HG03469 (cell line): ENCODE measurements around the gene ABCG1.

Source experiments
- ATAC-seq: cut with Tn5 transposase; IDR thresholded peaks from one replicate; pipeline ENCODE4 v1.9.1; 2021; ENCODE audit warnings: mild to moderate bottlenecking, moderate library complexity, moderate number of reproducible peaks; ENCODE audit not compliant: unreplicated experiment

Gene ABCG1

DNA sequence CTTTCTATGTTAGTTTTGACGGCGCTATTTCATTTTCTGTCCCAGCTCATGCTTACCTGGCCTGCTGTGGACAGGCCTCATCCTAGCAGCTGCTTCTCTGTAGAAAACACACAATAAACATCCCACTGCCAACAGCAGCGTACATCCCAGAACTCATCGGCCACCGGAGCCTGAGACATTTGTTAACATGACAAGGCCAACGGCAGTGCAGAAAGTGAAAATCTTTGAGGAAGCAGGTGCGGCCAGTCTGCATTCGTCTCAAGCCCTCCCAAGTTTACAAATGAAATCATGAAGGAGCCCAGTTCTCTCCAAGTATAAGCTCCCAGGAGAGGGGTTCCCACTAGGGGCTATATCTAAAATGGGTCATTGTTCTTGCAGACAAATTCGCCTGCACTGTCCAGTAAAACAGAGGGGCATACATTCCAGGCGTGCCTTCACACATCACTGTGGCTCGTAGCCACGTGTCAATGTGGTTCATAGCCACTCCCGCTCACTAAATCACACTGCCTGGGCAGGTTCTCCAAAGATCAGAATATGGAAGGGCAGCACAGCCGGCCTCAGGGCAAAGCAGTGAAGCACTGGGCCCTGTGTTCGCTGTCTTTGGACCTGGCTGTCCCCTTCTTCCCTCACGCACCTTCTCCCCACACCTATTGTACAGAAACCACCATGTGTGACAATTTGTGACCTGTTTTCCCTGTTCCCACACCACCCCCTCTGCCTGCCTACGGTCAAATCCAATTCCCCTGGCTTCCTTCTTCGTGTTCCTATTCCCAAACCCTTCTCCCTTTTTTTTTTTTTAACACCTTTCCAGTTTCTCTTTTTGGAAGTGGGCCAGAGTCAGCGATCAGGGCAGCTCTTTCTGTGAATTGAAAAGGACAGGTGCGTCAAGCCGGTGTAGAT, 27.0 kb upstream of the ABCG1 start:
- ATAC-seq = no peak

DNA sequence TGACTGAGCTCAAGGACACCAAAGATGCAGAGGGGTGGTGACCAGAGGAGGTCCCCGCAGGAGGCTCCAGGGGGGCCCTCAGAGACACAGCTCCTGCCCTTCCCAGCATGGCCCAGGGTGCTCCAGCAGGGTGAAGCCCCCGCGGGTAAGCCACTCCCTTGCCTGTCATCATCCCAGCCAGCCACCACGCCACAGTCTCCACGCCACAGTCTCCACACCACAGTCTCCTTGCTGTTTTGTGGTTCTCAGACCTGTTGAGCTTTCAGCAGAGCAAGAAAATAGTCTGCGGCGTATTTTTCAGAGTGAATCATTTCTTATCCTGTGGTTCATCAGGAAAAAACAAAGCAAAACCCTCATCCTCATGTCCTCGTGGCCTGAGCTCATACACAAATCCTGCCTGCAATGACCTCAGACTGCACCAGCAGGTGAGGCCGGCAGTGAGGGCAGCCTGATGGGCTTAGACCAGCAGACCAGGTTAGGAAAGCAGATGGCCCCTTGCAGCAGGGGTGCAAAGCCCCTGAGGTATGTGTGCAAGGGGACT, 25.7 kb upstream of the ABCG1 start:
- no peak for ATAC-seq

DNA sequence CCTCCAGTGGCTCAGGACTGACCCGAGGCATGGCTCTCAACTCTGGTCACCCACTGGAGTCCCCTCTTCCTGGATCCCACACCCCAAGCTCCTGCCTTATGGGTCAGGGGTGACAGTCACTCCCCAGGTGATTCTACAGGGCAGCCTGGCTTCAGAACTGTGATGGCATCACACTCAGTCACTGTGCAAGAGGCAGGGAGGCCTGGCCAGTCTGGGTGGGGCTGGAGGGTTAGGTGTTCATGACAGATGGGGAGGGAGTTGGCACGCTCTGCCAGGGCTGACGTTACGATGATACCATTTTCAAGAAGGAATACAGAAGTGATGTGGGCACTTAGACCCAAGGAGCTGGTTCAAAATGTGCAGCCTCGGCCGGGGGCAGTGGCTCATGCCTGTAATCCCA, 25.2 kb upstream of the ABCG1 start:
- no peak for ATAC-seq

DNA sequence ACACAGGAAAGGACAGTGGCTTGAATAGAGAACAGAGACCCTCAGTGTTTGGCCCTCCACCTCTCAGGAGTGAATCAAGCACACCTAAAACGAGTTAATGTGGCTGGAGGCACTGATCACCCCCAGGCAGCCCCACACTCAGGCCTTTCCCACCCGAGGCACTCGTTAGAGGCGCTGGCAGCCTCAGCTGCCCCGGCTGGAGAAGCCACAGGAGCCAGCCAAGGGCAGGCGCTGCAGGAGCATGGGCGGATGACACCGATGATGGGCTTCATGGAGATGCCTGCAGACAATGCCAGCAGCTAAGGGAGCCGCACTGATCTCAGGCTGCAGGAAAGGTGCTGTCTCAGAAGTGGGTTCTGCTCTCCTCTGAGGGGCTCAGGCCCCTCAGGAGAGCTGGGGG, 24.1 kb upstream of the ABCG1 start:
- no peak for ATAC-seq

DNA sequence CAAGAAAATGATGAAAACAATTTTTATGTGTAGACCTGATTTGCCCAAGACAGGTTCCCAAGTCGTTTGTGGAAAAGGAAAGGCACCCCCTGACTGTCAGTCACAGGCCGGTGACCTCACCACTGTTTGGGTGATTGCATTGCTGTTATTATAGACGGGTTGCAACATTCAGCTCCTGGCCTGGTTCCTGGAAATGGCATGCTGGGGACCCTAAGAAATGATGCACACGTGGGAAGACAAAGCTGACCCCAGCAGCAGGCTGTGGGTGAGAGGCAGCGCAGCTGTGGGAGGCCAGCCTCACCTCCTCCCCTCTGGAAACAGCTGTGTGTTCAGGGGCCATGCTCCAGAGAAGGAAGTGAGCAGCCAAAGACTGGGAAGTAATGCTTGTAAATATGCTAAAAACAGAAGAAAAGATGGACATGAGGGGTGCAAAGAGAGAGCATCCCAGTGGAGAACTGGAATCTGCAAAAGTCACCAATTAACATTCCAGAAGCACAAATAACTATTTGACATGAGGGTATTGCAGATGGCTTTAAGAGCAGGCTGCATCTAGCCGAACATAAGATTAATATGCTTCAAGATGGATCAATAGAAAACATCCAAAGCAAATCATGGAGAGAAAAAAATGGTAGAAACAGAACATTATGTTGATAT, 23.4 kb upstream of the ABCG1 start:
- ATAC-seq = no peak

DNA sequence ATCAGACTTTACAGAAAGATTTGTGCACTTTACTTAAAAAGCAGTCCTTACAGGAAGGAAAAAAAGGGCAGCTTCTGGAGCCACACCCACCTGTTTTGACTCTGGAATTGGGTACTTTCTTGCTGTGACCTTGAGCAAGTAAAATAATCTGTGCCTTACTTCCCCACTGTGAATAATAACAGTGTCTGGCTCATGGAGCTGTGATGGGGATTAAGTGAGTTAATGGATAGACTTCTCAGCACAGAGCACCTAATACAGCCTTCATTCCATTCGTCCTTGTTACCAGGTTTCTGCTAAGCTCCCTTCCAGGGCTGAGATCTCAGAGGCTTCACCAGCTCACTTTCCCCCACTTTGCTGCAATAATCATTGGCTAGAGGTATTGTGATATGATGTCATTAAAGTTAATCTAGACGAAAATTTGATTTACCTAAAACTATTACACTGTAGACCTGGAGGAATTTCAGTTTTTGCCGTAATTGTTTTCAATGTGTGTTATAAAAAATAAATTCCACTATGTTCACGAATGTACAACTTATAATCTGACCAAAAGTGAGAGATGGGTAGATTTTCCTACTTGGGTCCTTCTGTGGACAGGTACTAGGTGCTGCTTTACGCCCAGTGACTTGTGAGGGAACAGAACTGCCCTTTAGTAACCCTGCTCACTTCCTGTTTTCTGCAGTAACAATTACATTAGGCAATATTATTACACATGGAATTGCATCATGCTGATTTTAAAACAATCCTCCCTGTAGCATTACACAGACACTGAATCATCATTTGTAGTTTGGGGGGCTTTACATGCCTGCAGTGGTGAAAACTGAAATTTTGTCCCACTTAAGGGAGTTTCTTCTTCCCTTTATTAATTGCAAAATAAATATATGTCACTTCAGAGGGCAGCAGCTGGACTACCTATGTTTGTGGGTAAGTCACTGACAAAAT, 19.7 kb upstream of the ABCG1 start:
- ATAC-seq = no peak

DNA sequence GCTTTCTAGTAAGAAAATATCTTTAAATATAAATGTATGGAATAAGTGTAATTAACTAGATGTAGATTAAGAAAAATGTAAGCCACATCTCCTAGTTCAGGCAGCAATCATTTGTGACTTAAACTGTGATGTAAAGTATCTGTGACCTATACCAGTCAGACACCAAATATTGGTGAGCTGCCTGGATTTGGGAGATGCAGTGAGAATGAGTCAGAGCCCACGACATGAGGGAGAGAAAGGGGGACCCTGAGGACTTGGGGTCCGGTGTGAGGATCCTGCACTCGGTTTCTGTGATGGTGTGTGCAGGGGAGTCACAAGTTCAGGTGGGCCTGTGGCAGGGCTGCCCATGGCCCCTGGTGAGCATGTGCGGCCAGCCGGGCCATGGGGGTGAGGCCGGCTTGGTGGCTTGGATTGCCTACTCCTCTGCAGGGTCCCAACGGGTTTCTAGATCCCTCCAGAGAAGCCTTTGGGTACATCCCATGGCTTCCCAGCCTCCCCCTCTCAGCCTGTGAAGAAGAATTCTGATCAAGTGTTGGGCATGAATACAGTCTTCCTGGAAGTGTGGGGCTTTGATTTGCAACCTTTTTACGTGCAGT, 19.0 kb upstream of the ABCG1 start:
- no peak for ATAC-seq

DNA sequence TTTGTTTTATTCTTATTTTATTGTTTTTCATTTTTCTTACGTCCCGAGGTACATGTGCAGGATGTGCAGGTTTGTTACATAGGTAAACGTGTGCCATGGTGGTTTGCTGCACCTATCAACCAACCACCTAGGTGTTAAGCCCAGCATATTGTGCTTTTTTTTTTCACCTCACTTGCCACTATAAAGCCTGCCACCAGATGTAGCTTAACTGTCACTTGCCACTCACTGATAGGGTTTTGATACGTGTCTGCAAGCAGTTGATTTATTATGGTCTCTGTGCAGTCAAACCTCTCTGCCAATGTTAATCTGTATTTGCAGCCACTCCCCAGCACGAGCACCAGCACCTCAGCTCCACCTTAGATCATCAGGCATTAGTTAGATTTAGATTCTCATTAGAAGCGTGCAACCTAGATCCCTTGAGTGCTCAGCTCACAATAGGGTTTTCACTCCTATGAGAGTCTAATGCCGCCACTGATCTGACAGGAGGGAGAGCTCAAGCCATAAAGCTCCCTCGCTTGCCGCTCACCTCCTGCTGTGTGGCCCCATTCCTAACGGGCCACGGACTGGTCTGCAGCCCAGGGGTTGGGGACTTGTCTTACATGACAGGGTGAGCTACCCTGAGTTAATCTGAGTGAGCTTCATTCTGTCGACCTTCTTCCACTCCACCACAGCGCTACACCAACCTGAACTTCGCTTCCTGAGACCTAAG, 17.9 kb upstream of the ABCG1 start:
- no peak for ATAC-seq

DNA sequence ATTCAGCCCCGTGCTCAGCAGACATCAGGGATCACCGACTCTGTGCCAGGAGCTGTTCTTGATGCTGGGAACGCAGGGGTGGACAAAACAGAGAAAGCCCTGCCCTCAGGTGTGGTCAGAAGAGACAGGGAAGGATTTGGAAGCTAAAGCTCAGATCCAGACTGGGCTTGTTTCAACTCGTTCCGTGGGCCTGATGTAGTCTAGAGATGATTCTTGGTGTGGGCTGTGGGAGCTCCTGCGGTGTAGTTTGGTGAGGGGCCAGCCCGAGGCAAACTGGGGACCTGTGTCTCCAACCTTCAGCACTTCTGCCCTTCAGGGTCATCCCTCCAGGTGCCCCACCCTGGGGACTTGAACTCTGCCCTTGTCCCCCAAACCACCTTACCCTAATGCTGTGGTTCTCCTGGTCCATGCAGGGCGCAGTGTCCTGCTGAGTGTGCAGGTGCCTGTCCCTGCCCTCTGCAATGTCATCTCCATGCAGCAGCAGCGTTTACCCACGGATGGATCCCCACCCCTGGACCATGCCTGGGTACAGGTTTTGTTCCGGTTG, 17.3 kb upstream of the ABCG1 start:
- ATAC-seq = no peak

DNA sequence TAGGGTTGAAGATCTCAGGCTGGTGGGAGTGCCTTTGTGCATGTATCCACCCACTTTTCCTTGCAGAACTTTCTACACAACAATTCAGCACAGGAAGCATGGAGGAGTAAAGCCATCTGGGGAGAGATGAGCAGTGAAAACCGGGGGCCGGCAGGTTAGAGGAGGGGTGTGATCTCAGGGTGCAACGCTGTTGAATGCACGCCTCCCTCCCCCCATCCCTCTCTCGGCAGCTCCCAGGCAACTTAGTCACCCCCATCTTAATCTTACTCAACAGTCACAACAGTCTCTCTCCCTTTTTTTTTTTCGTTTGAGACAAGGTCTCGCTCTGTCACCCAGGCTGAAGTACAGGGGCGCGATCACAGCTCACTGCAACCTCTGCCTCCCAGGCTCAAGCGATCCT, 16.6 kb upstream of the ABCG1 start:
- no peak for ATAC-seq

DNA sequence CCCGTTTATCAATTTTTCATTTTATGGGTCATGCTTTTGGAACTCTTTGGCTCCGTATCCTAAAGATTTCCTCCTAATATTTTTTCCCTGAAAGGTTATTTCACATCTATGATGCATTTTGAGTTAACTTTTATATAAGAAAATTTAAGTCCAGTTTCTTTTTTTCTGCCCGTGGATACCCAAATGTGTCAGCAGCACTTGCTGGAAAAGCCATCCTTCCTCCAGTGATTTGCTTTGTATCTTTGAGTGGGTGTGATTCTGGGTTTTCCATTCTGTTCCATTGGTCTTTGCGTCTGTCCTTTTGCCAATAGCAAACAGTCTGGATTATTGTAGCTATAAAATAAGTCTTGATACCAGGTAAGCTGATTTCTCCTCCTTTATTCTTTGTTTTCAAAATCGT, 15.6 kb upstream of the ABCG1 start:
- ATAC-seq = no peak

DNA sequence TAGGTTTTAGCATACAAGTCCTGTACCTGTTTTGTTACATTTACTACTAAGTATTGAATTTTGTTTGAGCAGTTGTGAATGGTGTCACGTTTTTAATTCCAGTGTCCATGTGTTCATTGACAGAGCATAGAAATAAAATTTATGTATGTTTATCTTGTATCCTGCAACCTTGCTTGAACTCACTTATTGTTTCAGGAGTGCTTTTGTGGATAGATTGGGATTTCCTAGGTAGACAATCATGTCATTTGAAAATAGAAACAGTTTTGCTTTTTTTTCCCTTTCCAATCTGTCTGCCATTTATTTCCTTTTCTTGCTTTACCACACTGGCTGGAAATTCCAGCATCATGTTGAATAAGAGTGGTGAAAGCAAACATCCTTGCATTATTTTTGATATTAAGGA, 15.0 kb upstream of the ABCG1 start:
- no peak for ATAC-seq

DNA sequence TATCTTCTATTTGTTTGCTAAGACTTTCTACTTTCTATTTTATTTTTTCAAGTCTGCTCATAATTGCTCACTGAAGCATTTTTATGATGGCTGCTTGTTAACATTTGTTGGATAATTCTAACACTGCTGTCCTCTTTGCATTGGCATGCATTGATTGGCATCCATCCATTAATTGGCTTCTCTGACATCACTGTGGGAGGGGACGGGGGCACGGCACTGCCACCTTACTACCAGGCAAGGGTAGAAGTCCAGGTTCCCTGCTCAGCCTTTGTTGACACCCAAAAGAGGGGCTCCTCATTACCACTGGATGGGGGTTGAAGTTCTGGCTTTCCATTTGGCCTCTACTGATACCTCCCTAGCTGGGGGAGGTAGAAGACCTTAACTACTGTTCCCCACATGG, 11.5 kb upstream of the ABCG1 start:
- no peak for ATAC-seq

DNA sequence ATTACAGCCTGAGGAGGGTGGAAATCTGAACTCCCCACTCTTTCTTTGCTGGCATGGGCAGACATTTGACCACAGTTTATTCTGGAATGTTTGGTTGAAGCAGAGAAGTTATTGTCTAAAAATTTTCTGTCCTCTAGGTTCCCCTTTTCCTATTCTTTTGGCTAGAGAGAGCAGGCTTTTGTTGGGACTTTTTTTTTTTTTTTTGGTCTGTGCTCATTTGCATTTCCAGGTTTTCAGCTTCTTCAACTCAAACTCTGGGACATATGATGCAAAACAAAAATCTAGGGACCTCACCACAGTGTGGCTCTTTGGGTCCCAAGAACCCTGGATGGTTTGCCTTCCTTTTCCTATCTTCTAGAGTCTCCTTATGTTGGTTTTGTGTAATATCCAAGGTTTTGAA, 10.9 kb upstream of the ABCG1 start:
- ATAC-seq = no peak

DNA sequence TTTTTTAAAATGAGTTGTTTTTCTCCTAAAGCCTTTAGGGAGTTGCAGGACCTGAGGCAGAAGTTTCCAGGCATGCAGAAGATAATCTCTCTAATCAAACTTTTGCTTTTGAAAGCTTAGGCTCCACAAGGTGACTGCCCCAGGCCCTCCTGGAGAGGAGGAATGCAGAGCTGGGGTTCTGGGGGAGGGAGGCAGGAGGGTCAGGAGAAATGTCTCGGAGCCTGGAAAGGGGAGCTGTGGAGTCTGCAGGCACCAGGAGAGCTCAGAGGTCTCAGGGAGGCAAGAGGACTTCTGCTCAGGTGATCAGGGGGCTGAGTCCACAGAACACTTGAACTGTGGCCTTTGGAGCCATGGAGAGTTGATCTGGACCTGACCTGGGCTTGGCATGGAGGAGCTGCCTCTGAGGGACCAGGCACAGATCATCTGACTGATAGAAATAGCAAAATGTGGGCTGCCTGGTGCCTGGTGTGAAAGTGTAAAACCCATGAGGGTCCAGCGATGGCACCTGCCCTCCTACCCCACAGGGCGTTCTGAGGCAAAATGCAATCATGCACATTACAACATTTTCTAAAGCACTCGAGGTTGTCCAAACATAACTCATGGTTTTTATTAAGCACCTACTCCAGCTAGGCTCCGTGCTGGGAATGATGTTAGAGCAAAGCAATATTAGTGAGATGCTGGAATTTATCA, 10.0 kb upstream of the ABCG1 start:
- no peak for ATAC-seq

DNA sequence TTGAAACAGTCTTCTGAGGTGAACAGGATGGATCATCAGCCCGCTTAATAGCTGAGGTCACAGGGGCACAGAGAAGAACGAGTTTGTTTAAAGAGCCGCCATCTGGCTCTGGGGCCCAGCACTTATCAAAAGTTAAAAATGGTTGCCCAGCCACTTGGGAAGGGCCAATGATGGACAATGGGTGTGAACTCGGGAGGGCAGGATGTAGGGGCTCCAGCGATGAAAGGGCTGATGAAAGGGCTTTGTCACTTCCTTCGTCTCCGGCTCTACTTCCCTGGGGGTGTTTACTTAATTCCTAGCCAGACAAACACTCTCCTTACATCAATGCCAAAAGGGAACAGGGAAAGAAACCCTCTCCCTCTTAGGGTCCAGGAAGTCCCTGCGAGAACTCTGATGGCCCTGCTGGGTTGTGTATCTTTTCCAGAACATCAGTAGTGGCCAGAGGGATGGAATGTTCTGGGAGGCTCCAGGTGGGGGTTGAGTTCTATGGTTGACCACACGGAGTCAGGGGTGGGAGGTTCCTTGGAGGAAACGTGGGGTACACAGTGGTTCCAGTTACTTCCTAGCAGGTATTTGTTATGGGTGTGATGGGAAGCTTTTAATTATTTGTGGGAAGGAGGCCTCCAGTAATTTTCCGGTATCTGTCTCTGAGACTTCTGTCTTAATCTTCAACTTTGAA, 9.0 kb upstream of the ABCG1 start:
- ATAC-seq = no peak

DNA sequence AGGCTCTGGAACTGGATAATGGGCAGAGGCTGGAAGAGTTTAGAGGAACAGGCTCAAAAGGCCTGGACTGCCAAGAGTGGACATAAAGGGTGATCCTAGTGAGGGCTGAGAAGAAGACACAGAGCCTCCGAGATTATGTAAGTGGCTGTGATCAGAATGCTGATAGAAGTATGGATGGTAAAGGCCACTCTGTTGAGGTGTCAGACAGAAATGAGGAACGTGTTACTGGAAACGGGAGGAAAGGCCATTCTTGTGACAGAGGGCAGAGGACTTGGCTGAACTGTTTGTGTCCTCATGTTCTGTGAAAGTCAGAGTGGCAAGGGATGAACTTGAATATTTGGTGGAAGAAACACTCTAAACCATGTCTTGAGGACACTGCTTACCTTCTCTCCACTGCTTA, 6.7 kb upstream of the ABCG1 start:
- ATAC-seq = no peak

DNA sequence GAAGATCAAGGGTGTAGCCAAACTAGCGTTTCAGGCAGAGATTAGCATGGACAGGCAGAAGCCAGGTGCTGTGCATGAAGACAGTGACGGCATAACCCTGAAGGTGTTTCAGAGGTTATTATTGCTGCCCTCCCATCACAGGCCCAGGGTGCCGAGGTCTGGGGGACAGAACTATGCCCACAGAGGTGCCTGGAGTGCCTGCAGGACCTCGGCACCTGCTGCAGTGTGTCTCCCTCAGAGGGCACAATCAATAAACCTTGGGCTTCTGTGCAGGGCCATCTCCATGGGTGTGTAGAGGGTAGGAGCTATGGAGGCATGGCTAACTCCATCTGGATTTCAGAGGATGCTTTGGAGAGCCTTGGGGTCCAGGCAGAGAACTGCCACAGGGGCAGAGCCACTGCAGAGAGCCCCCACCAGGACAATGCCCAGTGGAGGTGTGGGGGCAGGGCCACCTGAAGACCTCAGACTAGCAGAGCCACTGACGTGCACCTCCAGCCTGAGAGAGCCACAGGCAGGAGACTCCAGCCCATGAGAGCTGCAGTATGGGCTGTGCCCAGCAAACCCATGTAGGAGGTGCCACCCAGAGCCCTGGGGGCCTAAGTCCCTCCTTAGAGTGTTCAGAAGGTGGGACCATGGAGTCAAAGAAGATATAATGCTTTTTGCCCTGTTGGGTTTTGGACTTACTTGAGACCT, 5.7 kb upstream of the ABCG1 start:
- ATAC-seq = no peak
